GM12878 (cell line): ENCODE results near the gene COL4A1. TPM values are rescaled to one million over a fixed set of nuclear protein-coding genes. Genes with fewer than 3 reads are reported as not detected.

Experiments
- ATAC-seq: fragments of 200-7000 bp; cut with Tn5 transposase; 3 replicates; pipeline ENCODE4 v1.9.1; 2020; ENCODE audit warnings: mild to moderate bottlenecking, moderate library complexity
- BruUV-seq: library from RNA; stranded (reverse); fragments of 400-500 nt; replicated peaks from 2 replicates; lab custom pipeline; 2021; lab: Mats Ljungman, UMichigan
- CTCF ChIA-PET: fragments of 300-600 bp; sonication (Branson Sonifier 250); formaldehyde crosslinking; extraction: SDS; loops from one replicate; lab custom pipeline; 2021; ENCODE audit warnings: inconsistent platforms; lab: Yijun Ruan, JAX
- POLR2A ChIA-PET: fragments of 350-600 bp; formaldehyde crosslinking; extraction: SDS; loops from one replicate; lab custom pipeline; 2021; ENCODE audit warnings: inconsistent platforms; lab: Charles Lee
- RAD21 ChIA-PET: fragments of 300-600 bp; sonication (Branson Sonifier 250); formaldehyde crosslinking; loops from one replicate; lab custom pipeline; 2023; ENCODE audit warnings: antibody characterized with exemption; ENCODE audit not compliant: unreplicated experiment; lab: Charles Lee
- SMC1A ChIA-PET: fragments of 300-600 bp; sonication (Branson Sonifier 250); formaldehyde crosslinking; loops from one replicate; lab custom pipeline; 2023; ENCODE audit not compliant: unreplicated experiment, uncharacterized antibody; lab: Charles Lee
- DNase-seq: peaks from one replicate; pipeline ENCODE4 v3.0.0-alpha.2; 2011; ENCODE audit warnings: low read depth, low spot score
- FAIRE-seq: peaks from 3 replicates; lab custom pipeline; 2011; peaks lifted over from hg19 to GRCh38; lab: Jason Lieb, UNC
- H2AFZ ChIP-seq: 2 replicates; pipeline ENCODE4 v1.6.0; 2011; ENCODE audit warnings: low read depth, low read length, control low read depth; ENCODE audit not compliant: control insufficient read depth
- H3K27ac ChIP-seq: 2 replicates; pipeline ENCODE4 v1.5.1; 2011; ENCODE audit warnings: control low read depth; ENCODE audit not compliant: control insufficient read depth, insufficient read depth
- H3K27me3 ChIP-seq, 2 experiments: replicated peaks in 1 of 2; 2 replicates each; pipeline versions ENCODE4 v1.6.0 to v1.6.1; 2011; ENCODE audit warnings: low read length in 1 of 2; ENCODE audit not compliant: control insufficient read depth in 2 of 2, insufficient read depth in 2 of 2
- H3K36me3 ChIP-seq, 2 experiments: 2 replicates each; pipeline ENCODE4 v1.5.1; 2011; ENCODE audit warnings: low read length in 1 of 2; ENCODE audit not compliant: control insufficient read depth in 2 of 2, insufficient read depth in 2 of 2
- H3K4me1 ChIP-seq: 2 replicates; pipeline ENCODE4 v1.6.1; 2011; ENCODE audit warnings: mild to moderate bottlenecking, low read length, moderate library complexity, mixed read lengths; ENCODE audit not compliant: control insufficient read depth, insufficient read depth
- H3K4me2 ChIP-seq: 2 replicates; pipeline ENCODE4 v1.6.0; 2011; ENCODE audit warnings: control low read depth; ENCODE audit not compliant: control insufficient read depth, insufficient read depth
- H3K4me3 ChIP-seq: fragments of 200-600 bp; sonication (generic); 2 replicates; pipeline ENCODE4 v1.5.1; 2016
- H3K79me2 ChIP-seq: 2 replicates; pipeline ENCODE4 v1.6.0; 2011; ENCODE audit warnings: low read length; ENCODE audit not compliant: control insufficient read depth, insufficient read depth
- H3K9ac ChIP-seq: 2 replicates; pipeline ENCODE4 v1.8.0; 2011; ENCODE audit warnings: low read length, control low read depth, mixed read lengths; ENCODE audit not compliant: control insufficient read depth, insufficient read depth
- H3K9me3 ChIP-seq: replicated peaks from 3 replicates; pipeline ENCODE4 v1.5.1; 2011; ENCODE audit warnings: mild to moderate bottlenecking, low read length; ENCODE audit not compliant: control insufficient read depth, insufficient read depth
- H4K20me1 ChIP-seq: 2 replicates; pipeline ENCODE4 v1.6.0; 2011; ENCODE audit not compliant: control insufficient read depth, insufficient read depth
- BRCA1 ChIP-seq: IDR thresholded peaks from 2 replicates; pipeline ENCODE4 v1.6.1; 2011; ENCODE audit warnings: low read depth, low read length, improper control_type of control experiment
- CBX3 ChIP-seq: fragments of 200-600 bp; sonication (generic); IDR thresholded peaks from 2 replicates; pipeline ENCODE4 v1.6.1; 2016; ENCODE audit warnings: low read depth, borderline replicate concordance
- CREM ChIP-seq: IDR thresholded peaks from 2 replicates; pipeline ENCODE4 v1.6.1; 2014; ENCODE audit warnings: antibody characterized with exemption, low read depth
- E2F4 ChIP-seq: IDR thresholded peaks from 2 replicates; pipeline ENCODE4 v1.6.1; 2012; ENCODE audit warnings: low read depth, low read length, improper control_type of control experiment
- EZH2 ChIP-seq: IDR thresholded peaks from 2 replicates; pipeline ENCODE4 v1.6.1; 2012; ENCODE audit warnings: low read depth, mild to moderate bottlenecking, control low read depth, inconsistent platforms, low read length, borderline replicate concordance; ENCODE audit not compliant: control insufficient read depth
- HDAC2 ChIP-seq: fragments of 200-600 bp; sonication (generic); IDR thresholded peaks from 2 replicates; pipeline ENCODE4 v1.6.1; 2017
- KDM1A ChIP-seq: fragments of 200-600 bp; sonication (generic); IDR thresholded peaks from 2 replicates; pipeline ENCODE4 v1.6.1; 2016; ENCODE audit warnings: borderline replicate concordance
- POU2F2 ChIP-seq: IDR thresholded peaks from 3 replicates; pipeline ENCODE4 v1.6.1; 2011; ENCODE audit warnings: low read depth, mild to moderate bottlenecking, low read length, borderline replicate concordance
- RUNX3 ChIP-seq: IDR thresholded peaks from 2 replicates; pipeline ENCODE4 v1.6.1; 2012; ENCODE audit warnings: low read length, inconsistent platforms
- SMARCA5 ChIP-seq: fragments of 450-650 bp; IDR thresholded peaks from 2 replicates; pipeline ENCODE4 v1.6.1; 2017; ENCODE audit warnings: mild to moderate bottlenecking
- SMC3 ChIP-seq: IDR thresholded peaks from 2 replicates; pipeline ENCODE4 v1.6.1; 2011; ENCODE audit warnings: low read length, improper control_type of control experiment, borderline replicate concordance
- TARDBP ChIP-seq: IDR thresholded peaks from 2 replicates; pipeline ENCODE4 v1.6.1; 2016; ENCODE audit warnings: borderline replicate concordance
- ZNF384 ChIP-seq: IDR thresholded peaks from 2 replicates; pipeline ENCODE4 v1.6.1; 2012; ENCODE audit warnings: low read depth, mild to moderate bottlenecking, low read length, improper control_type of control experiment, borderline replicate concordance
- WGBS: methylation state at CpG from one replicate; pipeline ENCODE4 v1.1.6; 2016; ENCODE audit warnings: low lambda C conversion rate; ENCODE audit not compliant: insufficient replicate concordance, insufficient coverage; ENCODE audit errors: missing lambda C conversion rate; 5-methylcytosine and 5-hydroxymethylcytosine counted together
- in situ Hi-C: fragments of 300-500 bp; cut with MboI; formaldehyde crosslinking; loops from 9 replicates; pipeline ENCODE4 v1.14.3; 2018; ENCODE audit warnings: mixed read lengths
- intact Hi-C: fragments of 100-400 bp; cut with micrococcal nuclease; formaldehyde crosslinking; loops from one replicate; pipeline ENCODE4 v1.14.2; 2022; ENCODE audit not compliant: unreplicated experiment
- polyA plus RNA-seq, 11 experiments: library from polyadenylated mRNA; depleted of rRNA in 4 of 11; unstranded in 6 of 11; stranded (reverse) in 5 of 11; fragments of >200 nt; fragmentation: Nextera tagmentation in 4 of 11; fragmentation: Illumina TruSeq in 1 of 11; extraction: Ambion mirVana in 4 of 11; extraction: Trizol in 1 of 11; gene quantifications; 1 replicate in 1 of 11; 2 replicates in 10 of 11; pipeline versions ENCODE4 v1.2.1 to v1.2.3, GENCODE V29; 2011 to 2016; ENCODE audit warnings: inconsistent platforms in 2 of 11, missing spikeins in 2 of 11, low read depth in 1 of 11
- total RNA-seq, 4 experiments: library from RNA; depleted of rRNA in 3 of 4; stranded (reverse); fragments of >200 nt in 3 of 4; fragmentation: Illumina TruSeq in 1 of 4; extraction: Trizol in 1 of 4; gene quantifications; 2 replicates each; pipeline versions ENCODE4 v1.2.1 to v1.2.3, GENCODE V29; 2013 to 2021
- TF ChIP-seq, protein P1 (sequence below): fragments of 450-650 bp; IDR thresholded peaks from 2 replicates; pipeline ENCODE4 v1.6.1; 2017; ENCODE audit warnings: borderline replicate concordance

COL4A1 gene
- total and polyA plus RNA-seq, 10 of the 15 experiments (the other 5 are each of a cell fraction or from before 2014, with no cell fraction given): 0.07 to 0.31 (median 0.13) TPM; not detected in 6

DNA sequence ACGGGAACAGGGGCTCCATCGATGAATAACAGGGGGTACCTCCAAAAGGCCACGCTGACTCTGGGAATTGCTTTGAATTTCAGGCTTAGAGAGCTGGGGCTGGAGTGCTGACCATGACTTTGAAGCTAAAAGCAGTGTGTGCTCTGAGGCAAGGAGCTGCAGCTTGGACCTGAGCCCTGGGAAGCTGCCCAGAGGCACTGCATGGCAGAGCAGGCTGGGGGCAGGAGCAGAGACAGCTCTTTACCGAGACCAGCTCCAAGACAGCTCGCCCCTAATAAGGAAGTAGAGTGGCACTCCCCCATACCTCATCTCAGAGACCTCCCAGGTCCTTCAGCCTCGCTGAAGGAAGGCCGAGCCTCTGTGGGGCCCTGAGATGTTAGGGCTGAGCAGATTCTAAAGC, 200.2 kb downstream of the COL4A1 start:
- Histone ChIP-seq H3K79me2 (no peaks in the 10 kb centered on the region), H4K20me1 (no peaks in the 10 kb centered on the region), H3K27ac (no peak overlapping the region), H3K4me1 (no peaks in the 10 kb centered on the region), H2AFZ (no peak overlapping the region), H3K4me2 (no peak overlapping the region), H3K27me3 (no peaks in the 10 kb centered on the region), H3K36me3 (no peaks in the 10 kb centered on the region), H3K4me3 (no peak overlapping the region), H3K9me3 (no peaks in the 10 kb centered on the region; the same call in 2 of the 3 replicates), H3K9ac (no peak overlapping the region)
- ChIA-PET RAD21 (interaction anchor here (1.1 kb wide), 1 partner anchor 111 kb away, joined by 4 read pairs; no protein-coding TSS in a partner anchor), CTCF (interaction anchor here (1.0 kb wide), 1 partner anchor 961 kb away, joined by 4 read pairs; no protein-coding TSS in a partner anchor), SMC1A (no interaction called here), POLR2A (no interaction called here)
- in situ Hi-C loops: no loop called here
- no TSS peak for BruUV-seq
- no peak for ATAC-seq
- intact Hi-C loops: no loop called here
- no peak for DNase-seq
- TF ChIP-seq EZH2 (no peak), SMARCA5 (no peak), RUNX3 (no peak), SMC3 (no peak), CBX3 (no peak), BRCA1 (no peak), TARDBP (no peak), E2F4 (no peak), POU2F2 (no peak), KDM1A (no peak), CREM (no peak), HDAC2 (no peak), ZNF384 (no peak)
- TF ChIP-seq, protein P1, sequence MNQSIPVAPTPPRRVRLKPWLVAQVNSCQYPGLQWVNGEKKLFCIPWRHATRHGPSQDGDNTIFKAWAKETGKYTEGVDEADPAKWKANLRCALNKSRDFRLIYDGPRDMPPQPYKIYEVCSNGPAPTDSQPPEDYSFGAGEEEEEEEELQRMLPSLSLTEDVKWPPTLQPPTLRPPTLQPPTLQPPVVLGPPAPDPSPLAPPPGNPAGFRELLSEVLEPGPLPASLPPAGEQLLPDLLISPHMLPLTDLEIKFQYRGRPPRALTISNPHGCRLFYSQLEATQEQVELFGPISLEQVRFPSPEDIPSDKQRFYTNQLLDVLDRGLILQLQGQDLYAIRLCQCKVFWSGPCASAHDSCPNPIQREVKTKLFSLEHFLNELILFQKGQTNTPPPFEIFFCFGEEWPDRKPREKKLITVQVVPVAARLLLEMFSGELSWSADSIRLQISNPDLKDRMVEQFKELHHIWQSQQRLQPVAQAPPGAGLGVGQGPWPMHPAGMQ: no peak
- no peak for FAIRE-seq
- 13% methylated on average over 7 of the region's 7 CpGs for WGBS
